Measurements from ENCODE around the gene KHDRBS2. TPM values are rescaled to one million over a fixed set of nuclear protein-coding genes. Genes with fewer than 3 reads are reported as not detected.

Gene KHDRBS2
- polyA plus RNA-seq, 1 of the 3 experiments (the other 2 are of a cell fraction), result not detected

DNA sequence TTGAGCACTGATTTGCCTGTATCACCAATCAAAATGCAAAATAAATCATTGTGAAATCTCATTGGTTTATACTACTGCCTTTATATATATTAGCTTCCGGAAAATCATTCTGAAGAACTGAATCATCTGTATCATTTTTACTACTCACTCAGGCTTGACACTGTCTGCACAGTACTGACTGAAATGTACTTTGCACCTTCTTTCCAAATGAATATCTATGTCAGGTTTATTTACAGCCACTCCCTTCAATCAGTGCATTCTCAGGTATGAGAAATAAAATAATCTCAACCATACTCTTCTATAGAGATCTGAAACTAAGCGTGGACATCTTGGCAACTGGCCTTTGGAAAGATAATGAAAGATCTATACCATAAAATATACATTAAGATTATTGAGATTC is 2.7 kb downstream of the KHDRBS2 start:
- H4K20me1 ChIP-seq (ENCODE audit: insufficient read depth), result no peaks in the 10 kb centered on the region
- no peaks in the 10 kb centered on the region for H3K36me3 ChIP-seq (replicated peaks in 1 of 2; ENCODE audit: control insufficient read depth in 1 of 2, insufficient read depth in 2 of 2, low read length in 1 of 2)
- no peaks in the 10 kb centered on the region for H3K9me2 ChIP-seq
- ChIA-PET CTCF (interaction anchor here (0.6 to 2.4 kb wide), 24 partner anchors 9 to 479 kb away, joined by 3 to 16 read pairs (median 3); no protein-coding TSS in a partner anchor), POLR2A (no interaction called here)
- no peaks in the 10 kb centered on the region for H3K79me2 ChIP-seq (ENCODE audit: insufficient read depth)
- no peak overlapping the region for H3K27ac ChIP-seq (ENCODE audit: low read depth in 2 of 2, low read length in 1 of 2)
- H3K4me2 ChIP-seq, result no peak overlapping the region
- no peaks in the 10 kb centered on the region for H3F3A ChIP-seq (replicated peaks; ENCODE audit: insufficient read depth)
- no peak overlapping the region for H2AFZ ChIP-seq (ENCODE audit: low read depth)
- H3K4me1 ChIP-seq (ENCODE audit: control insufficient read depth in 1 of 2, insufficient read depth in 2 of 2, low read depth in 1 of 2, low read length in 1 of 2), result no peaks in the 10 kb centered on the region
- no peaks in the 10 kb centered on the region for H3K27me3 ChIP-seq (ENCODE audit: insufficient read depth)
- H3K9ac ChIP-seq, result no peak overlapping the region
- H3K4me3 ChIP-seq (ENCODE audit: low read depth in 2 of 2, low read length in 1 of 2), result no peak overlapping the region
- DNase-seq, result no peak
- TF ChIP-seq NFIC (IDR thresholded peaks at IDR 0.05; ENCODE audit: borderline replicate concordance), result no peak
- TF ChIP-seq, protein P1, sequence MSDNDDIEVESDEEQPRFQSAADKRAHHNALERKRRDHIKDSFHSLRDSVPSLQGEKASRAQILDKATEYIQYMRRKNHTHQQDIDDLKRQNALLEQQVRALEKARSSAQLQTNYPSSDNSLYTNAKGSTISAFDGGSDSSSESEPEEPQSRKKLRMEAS (IDR thresholded peaks at IDR 0.05; ENCODE audit: low read depth), result no peak
- no peak for TF ChIP-seq MXI1 (IDR thresholded peaks at IDR 0.05; ENCODE audit: low read depth, low read length)
- no peak for TF ChIP-seq FOXJ3 (CRISPR knock-in tag; IDR thresholded peaks at IDR 0.05)
- TF ChIP-seq RAD21 (IDR thresholded peaks at IDR 0.05; ENCODE audit: low read length), result no peak
- no peak for TF ChIP-seq TAF1 (IDR thresholded peaks at IDR 0.05; ENCODE audit: borderline replicate concordance, low read depth, low read length)
- TF ChIP-seq GATA2 (CRISPR knock-in tag; IDR thresholded peaks at IDR 0.05), result no peak
- no peak for TF ChIP-seq TEAD4 (IDR thresholded peaks at IDR 0.05; ENCODE audit: borderline replicate concordance, insufficient read depth)
- no peak for TF ChIP-seq FOXM1 (IDR thresholded peaks at IDR 0.05; ENCODE audit: low read depth)
- no peak for TF ChIP-seq MEF2A (IDR thresholded peaks at IDR 0.05; ENCODE audit: borderline replicate concordance, low read depth)
- no peak for TF ChIP-seq EP300 (IDR thresholded peaks at IDR 0.05; ENCODE audit: borderline replicate concordance in 1 of 2, low read depth in 1 of 2, low read length in 1 of 2)
- TF ChIP-seq, protein P2, sequence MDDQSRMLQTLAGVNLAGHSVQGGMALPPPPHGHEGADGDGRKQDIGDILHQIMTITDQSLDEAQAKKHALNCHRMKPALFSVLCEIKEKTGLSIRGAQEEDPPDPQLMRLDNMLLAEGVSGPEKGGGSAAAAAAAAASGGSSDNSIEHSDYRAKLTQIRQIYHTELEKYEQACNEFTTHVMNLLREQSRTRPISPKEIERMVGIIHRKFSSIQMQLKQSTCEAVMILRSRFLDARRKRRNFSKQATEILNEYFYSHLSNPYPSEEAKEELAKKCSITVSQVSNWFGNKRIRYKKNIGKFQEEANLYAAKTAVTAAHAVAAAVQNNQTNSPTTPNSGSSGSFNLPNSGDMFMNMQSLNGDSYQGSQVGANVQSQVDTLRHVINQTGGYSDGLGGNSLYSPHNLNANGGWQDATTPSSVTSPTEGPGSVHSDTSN (IDR thresholded peaks at IDR 0.05), result no peak
- TF ChIP-seq, protein P3, sequence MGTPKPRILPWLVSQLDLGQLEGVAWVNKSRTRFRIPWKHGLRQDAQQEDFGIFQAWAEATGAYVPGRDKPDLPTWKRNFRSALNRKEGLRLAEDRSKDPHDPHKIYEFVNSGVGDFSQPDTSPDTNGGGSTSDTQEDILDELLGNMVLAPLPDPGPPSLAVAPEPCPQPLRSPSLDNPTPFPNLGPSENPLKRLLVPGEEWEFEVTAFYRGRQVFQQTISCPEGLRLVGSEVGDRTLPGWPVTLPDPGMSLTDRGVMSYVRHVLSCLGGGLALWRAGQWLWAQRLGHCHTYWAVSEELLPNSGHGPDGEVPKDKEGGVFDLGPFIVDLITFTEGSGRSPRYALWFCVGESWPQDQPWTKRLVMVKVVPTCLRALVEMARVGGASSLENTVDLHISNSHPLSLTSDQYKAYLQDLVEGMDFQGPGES (IDR thresholded peaks at IDR 0.05; ENCODE audit: low read depth, low read length), result no peak
- TF ChIP-seq, protein P4, sequence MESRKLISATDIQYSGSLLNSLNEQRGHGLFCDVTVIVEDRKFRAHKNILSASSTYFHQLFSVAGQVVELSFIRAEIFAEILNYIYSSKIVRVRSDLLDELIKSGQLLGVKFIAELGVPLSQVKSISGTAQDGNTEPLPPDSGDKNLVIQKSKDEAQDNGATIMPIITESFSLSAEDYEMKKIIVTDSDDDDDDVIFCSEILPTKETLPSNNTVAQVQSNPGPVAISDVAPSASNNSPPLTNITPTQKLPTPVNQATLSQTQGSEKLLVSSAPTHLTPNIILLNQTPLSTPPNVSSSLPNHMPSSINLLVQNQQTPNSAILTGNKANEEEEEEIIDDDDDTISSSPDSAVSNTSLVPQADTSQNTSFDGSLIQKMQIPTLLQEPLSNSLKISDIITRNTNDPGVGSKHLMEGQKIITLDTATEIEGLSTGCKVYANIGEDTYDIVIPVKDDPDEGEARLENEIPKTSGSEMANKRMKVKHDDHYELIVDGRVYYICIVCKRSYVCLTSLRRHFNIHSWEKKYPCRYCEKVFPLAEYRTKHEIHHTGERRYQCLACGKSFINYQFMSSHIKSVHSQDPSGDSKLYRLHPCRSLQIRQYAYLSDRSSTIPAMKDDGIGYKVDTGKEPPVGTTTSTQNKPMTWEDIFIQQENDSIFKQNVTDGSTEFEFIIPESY (IDR thresholded peaks at IDR 0.05; ENCODE audit: borderline replicate concordance, low read depth), result no peak
- TF ChIP-seq, protein P5, sequence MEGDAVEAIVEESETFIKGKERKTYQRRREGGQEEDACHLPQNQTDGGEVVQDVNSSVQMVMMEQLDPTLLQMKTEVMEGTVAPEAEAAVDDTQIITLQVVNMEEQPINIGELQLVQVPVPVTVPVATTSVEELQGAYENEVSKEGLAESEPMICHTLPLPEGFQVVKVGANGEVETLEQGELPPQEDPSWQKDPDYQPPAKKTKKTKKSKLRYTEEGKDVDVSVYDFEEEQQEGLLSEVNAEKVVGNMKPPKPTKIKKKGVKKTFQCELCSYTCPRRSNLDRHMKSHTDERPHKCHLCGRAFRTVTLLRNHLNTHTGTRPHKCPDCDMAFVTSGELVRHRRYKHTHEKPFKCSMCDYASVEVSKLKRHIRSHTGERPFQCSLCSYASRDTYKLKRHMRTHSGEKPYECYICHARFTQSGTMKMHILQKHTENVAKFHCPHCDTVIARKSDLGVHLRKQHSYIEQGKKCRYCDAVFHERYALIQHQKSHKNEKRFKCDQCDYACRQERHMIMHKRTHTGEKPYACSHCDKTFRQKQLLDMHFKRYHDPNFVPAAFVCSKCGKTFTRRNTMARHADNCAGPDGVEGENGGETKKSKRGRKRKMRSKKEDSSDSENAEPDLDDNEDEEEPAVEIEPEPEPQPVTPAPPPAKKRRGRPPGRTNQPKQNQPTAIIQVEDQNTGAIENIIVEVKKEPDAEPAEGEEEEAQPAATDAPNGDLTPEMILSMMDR (IDR thresholded peaks at IDR 0.05), result no peak
- TF ChIP-seq YY1 (IDR thresholded peaks at IDR 0.05; ENCODE audit: low read depth), result no peak
- TF ChIP-seq, protein P6, sequence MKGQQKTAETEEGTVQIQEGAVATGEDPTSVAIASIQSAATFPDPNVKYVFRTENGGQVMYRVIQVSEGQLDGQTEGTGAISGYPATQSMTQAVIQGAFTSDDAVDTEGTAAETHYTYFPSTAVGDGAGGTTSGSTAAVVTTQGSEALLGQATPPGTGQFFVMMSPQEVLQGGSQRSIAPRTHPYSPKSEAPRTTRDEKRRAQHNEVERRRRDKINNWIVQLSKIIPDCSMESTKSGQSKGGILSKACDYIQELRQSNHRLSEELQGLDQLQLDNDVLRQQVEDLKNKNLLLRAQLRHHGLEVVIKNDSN (IDR thresholded peaks at IDR 0.05; ENCODE audit: borderline replicate concordance, low read depth), result no peak
- no peaks in the 10 kb centered on the region for H3K9me3 ChIP-seq
- 25% methylated on average over 2 of the region's 2 CpGs for WGBS (ENCODE audit: low lambda C conversion rate)

All from SK-N-SH (cell line).